ENCODE data around the gene ENPP7. TPM values are rescaled to one million over a fixed set of nuclear protein-coding genes. Genes with fewer than 3 reads are reported as not detected.

ENPP7 gene
- total and polyA plus RNA-seq, 5 donors: not detected

- ATAC-seq (no peak), DNase-seq (peak in 1 of 3 donors; percentile 17)
- H3K27ac ChIP-seq (ENCODE audit: low read length): no peak overlapping the region
- H3K9me3 ChIP-seq (ENCODE audit: control insufficient read depth, low read length): no peaks in the 10 kb centered on the region
- no peak overlapping the region for H3K4me3 ChIP-seq (ENCODE audit: low read length)
- intact Hi-C loops (cut with DNase I): no loop called here
- H3K4me1 ChIP-seq (ENCODE audit: control insufficient read depth, insufficient read depth, low read length): no peaks in the 10 kb centered on the region
- WGBS: 96% methylated on average over 32 of the region's 32 CpGs
- no peaks in the 10 kb centered on the region for H3K27me3 ChIP-seq (ENCODE audit: control insufficient read depth, insufficient read depth)
These were observed 4.4 kb downstream of the ENPP7 start for GRCh38 chr17:79735096-79735495.

GRCh38 chr17:79737046-79737921, 6.5 kb downstream of the ENPP7 start:
- no peaks in the 10 kb centered on the region for H3K9me3 ChIP-seq (ENCODE audit: control insufficient read depth, low read length)
- no peaks in the 10 kb centered on the region for H3K27me3 ChIP-seq (ENCODE audit: control insufficient read depth, insufficient read depth)
- H3K27ac ChIP-seq (ENCODE audit: low read length): no peak overlapping the region
- WGBS: 89% methylated on average over 30 of the region's 30 CpGs
- no peak overlapping the region for H3K4me3 ChIP-seq (ENCODE audit: low read length)
- H3K4me1 ChIP-seq (ENCODE audit: control insufficient read depth, insufficient read depth, low read length): no peaks in the 10 kb centered on the region
- DNase-seq (peak in 1 of 3 donors; percentile 26), ATAC-seq (no peak)
- intact Hi-C loops (cut with DNase I): no loop called here

GRCh38 chr17:79737922-79738578, 7.3 kb downstream of the ENPP7 start:
- ATAC-seq: no peak
- intact Hi-C loops (cut with DNase I): no loop called here
- no peaks in the 10 kb centered on the region for H3K27me3 ChIP-seq (ENCODE audit: control insufficient read depth, insufficient read depth)
- no peak for DNase-seq
- H3K4me3 ChIP-seq (ENCODE audit: low read length): no peak overlapping the region
- H3K9me3 ChIP-seq (ENCODE audit: control insufficient read depth, low read length): no peaks in the 10 kb centered on the region
- WGBS: 90% methylated on average over 17 of the region's 17 CpGs
- no peak overlapping the region for H3K27ac ChIP-seq (ENCODE audit: low read length)
- no peaks in the 10 kb centered on the region for H3K4me1 ChIP-seq (ENCODE audit: control insufficient read depth, insufficient read depth, low read length)

- 88% methylated on average over 14 of the region's 14 CpGs for WGBS
- intact Hi-C loops (cut with DNase I): no loop called here
- Histone ChIP-seq H3K9me3 (ENCODE audit: control insufficient read depth, low read length) (no peaks in the 10 kb centered on the region), H3K27ac (ENCODE audit: low read length) (no peak overlapping the region), H3K27me3 (ENCODE audit: control insufficient read depth, insufficient read depth) (no peaks in the 10 kb centered on the region), H3K4me3 (ENCODE audit: low read length) (no peak overlapping the region), H3K4me1 (ENCODE audit: control insufficient read depth, insufficient read depth, low read length) (no peaks in the 10 kb centered on the region)
- ATAC-seq: no peak
- no peak for DNase-seq
These were observed 7.9 kb downstream of the ENPP7 start for GRCh38 chr17:79738643-79739042.

- no peaks in the 10 kb centered on the region for H3K9me3 ChIP-seq (ENCODE audit: control insufficient read depth, low read length)
- no peak overlapping the region for H3K27ac ChIP-seq (ENCODE audit: low read length)
- intact Hi-C loops (cut with DNase I): loop anchor here in 2 of 4 donors (10.0 kb wide), 2 partner anchors 235 to 245 kb away; no protein-coding TSS in a partner anchor
- DNase-seq (no peak), ATAC-seq (no peak)
- no peaks in the 10 kb centered on the region for H3K27me3 ChIP-seq (ENCODE audit: control insufficient read depth, insufficient read depth)
- no peaks in the 10 kb centered on the region for H3K4me1 ChIP-seq (ENCODE audit: control insufficient read depth, insufficient read depth, low read length)
- WGBS: 84% methylated on average over 28 of the region's 28 CpGs
- no peak overlapping the region for H3K4me3 ChIP-seq (ENCODE audit: low read length)
These were observed 8.7 kb downstream of the ENPP7 start for GRCh38 chr17:79739148-79740062.

- ATAC-seq: no peak
- Histone ChIP-seq H3K27ac (ENCODE audit: low read length) (no peak overlapping the region), H3K9me3 (ENCODE audit: control insufficient read depth, low read length) (no peaks in the 10 kb centered on the region), H3K4me1 (ENCODE audit: control insufficient read depth, insufficient read depth, low read length) (no peaks in the 10 kb centered on the region), H3K27me3 (ENCODE audit: control insufficient read depth, insufficient read depth) (no peaks in the 10 kb centered on the region), H3K4me3 (ENCODE audit: low read length) (no peak overlapping the region)
- no peak for DNase-seq
- 29% methylated on average over 8 of the region's 8 CpGs for WGBS
- intact Hi-C loops (cut with DNase I): loop anchor here in 2 of 4 donors (10.0 kb wide), 2 partner anchors 234 to 244 kb away; no protein-coding TSS in a partner anchor
These were observed 9.7 kb downstream of the ENPP7 start for GRCh38 chr17:79740413-79740812.

GRCh38 chr17:79741401-79741750, 10.6 kb downstream of the ENPP7 start:
- H3K9me3 ChIP-seq (ENCODE audit: control insufficient read depth, low read length): no peaks in the 10 kb centered on the region
- DNase-seq (no peak), ATAC-seq (peak in 1 of 2 donors; percentile 9)
- no peaks in the 10 kb centered on the region for H3K4me1 ChIP-seq (ENCODE audit: control insufficient read depth, insufficient read depth, low read length)
- intact Hi-C loops (cut with DNase I): loop anchor here in 2 of 4 donors (10.0 kb wide), 2 partner anchors 233 to 243 kb away; no protein-coding TSS in a partner anchor
- H3K4me3 ChIP-seq (ENCODE audit: low read length): no peak overlapping the region
- WGBS: 35% methylated on average over 10 of the region's 10 CpGs
- no peak overlapping the region for H3K27ac ChIP-seq (ENCODE audit: low read length)
- no peaks in the 10 kb centered on the region for H3K27me3 ChIP-seq (ENCODE audit: control insufficient read depth, insufficient read depth)

- WGBS: 9% methylated on average over 53 of the region's 53 CpGs
- peak; percentile 67 to 91 (median 90) for DNase-seq
- peak; percentile 55 to 70 for ATAC-seq
- no peaks in the 10 kb centered on the region for H3K4me1 ChIP-seq (ENCODE audit: control insufficient read depth, insufficient read depth, low read length)
- H3K27me3 ChIP-seq (ENCODE audit: control insufficient read depth, insufficient read depth): no peaks in the 10 kb centered on the region
- no peak overlapping the region for H3K27ac ChIP-seq (ENCODE audit: low read length)
- H3K4me3 ChIP-seq (ENCODE audit: low read length): no peak overlapping the region
- intact Hi-C loops (cut with DNase I): loop anchor here in 2 of 4 donors (10.0 kb wide), 2 partner anchors 233 to 243 kb away; no protein-coding TSS in a partner anchor
- no peaks in the 10 kb centered on the region for H3K9me3 ChIP-seq (ENCODE audit: control insufficient read depth, low read length)
These were observed 11.2 kb downstream of the ENPP7 start for GRCh38 chr17:79741751-79742588.

GRCh38 chr17:79742589-79742918, 11.8 kb downstream of the ENPP7 start:
- intact Hi-C loops (cut with DNase I): loop anchor here in 2 of 4 donors (10.0 kb wide), 2 partner anchors 232 to 242 kb away; no protein-coding TSS in a partner anchor
- H3K4me3 ChIP-seq (ENCODE audit: low read length): no peak overlapping the region
- H3K27ac ChIP-seq (ENCODE audit: low read length): no peak overlapping the region
- no peaks in the 10 kb centered on the region for H3K9me3 ChIP-seq (ENCODE audit: control insufficient read depth, low read length)
- no peak for ATAC-seq
- 95% methylated on average over 1 of the region's 1 CpG for WGBS
- no peaks in the 10 kb centered on the region for H3K4me1 ChIP-seq (ENCODE audit: control insufficient read depth, insufficient read depth, low read length)
- H3K27me3 ChIP-seq (ENCODE audit: control insufficient read depth, insufficient read depth): no peaks in the 10 kb centered on the region
- no peak for DNase-seq

- Histone ChIP-seq H3K4me3 (ENCODE audit: low read length) (no peak overlapping the region), H3K4me1 (ENCODE audit: control insufficient read depth, insufficient read depth, low read length) (no peaks in the 10 kb centered on the region), H3K27me3 (ENCODE audit: control insufficient read depth, insufficient read depth) (no peaks in the 10 kb centered on the region), H3K27ac (ENCODE audit: low read length) (no peak overlapping the region), H3K9me3 (ENCODE audit: control insufficient read depth, low read length) (no peaks in the 10 kb centered on the region)
- 89% methylated on average over 7 of the region's 7 CpGs for WGBS
- DNase-seq (no peak), ATAC-seq (no peak)
- intact Hi-C loops (cut with DNase I): loop anchor here in 2 of 4 donors (10.0 kb wide), 2 partner anchors 232 to 242 kb away; no protein-coding TSS in a partner anchor
These were observed 12.3 kb downstream of the ENPP7 start for GRCh38 chr17:79742951-79743476.
